Measurements from ENCODE around the gene RHBDL1.

The RHBDL1 gene

DNA sequence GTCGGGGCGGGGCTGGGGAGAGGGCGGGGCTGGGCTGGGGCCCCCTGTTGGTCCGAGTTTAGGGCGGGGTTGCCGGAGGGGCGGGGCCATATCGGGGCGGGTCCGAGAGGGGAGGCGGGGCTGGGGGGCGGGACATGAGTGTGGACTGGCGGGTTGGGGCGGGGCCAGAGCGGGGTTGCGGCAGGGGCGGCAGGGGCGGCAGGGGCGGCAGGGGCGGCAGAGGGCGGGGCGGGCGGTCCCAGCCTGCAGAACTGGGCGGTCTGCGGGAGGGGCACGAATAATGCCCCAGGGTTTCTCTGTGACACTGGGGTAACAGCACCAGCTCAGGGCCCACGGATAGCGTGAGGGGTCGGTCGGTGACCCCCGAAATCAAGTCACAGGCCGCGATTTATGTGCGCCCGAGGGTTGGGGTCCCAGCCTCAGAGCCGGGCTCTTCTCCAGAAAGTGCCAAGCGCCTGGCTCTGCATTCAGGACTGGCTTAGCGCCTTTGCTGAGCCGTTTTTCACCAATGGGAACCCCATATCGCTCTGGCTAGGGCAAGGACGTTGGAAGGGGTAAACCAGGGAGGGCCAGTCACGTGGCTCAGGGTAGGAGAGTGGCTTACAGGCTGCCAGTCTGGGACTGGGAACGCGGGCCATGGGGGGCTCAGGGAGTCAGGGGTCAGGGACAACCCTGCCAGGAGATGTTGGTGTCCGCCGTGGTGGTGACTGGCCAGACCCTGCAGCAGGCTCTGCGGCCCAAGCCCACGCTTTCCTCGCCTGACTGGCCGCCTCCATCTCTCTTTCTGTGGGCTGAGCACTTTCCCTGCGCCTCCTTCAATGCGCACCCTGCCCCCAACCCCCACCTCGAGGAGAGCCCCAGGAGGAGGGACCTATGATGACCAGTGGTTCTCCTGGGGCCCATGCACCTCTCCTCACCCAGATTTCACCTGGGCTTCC lies 38.1 kb upstream of the RHBDL1 start:
- peak; percentile 100 for DNase-seq (ENCODE audit: low spot score)
- in situ Hi-C loops (cut with MboI; ENCODE audit: low pct_unique_long_range_greater_than_20kb, low sequenced_read_pairs, unreplicated experiment) = no loop called here
- TF ChIP-seq, protein P1, sequence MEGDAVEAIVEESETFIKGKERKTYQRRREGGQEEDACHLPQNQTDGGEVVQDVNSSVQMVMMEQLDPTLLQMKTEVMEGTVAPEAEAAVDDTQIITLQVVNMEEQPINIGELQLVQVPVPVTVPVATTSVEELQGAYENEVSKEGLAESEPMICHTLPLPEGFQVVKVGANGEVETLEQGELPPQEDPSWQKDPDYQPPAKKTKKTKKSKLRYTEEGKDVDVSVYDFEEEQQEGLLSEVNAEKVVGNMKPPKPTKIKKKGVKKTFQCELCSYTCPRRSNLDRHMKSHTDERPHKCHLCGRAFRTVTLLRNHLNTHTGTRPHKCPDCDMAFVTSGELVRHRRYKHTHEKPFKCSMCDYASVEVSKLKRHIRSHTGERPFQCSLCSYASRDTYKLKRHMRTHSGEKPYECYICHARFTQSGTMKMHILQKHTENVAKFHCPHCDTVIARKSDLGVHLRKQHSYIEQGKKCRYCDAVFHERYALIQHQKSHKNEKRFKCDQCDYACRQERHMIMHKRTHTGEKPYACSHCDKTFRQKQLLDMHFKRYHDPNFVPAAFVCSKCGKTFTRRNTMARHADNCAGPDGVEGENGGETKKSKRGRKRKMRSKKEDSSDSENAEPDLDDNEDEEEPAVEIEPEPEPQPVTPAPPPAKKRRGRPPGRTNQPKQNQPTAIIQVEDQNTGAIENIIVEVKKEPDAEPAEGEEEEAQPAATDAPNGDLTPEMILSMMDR (IDR thresholded peaks at IDR 0.05; ENCODE audit: extremely low read depth, insufficient read depth, missing control alignments) = no peak

DNA sequence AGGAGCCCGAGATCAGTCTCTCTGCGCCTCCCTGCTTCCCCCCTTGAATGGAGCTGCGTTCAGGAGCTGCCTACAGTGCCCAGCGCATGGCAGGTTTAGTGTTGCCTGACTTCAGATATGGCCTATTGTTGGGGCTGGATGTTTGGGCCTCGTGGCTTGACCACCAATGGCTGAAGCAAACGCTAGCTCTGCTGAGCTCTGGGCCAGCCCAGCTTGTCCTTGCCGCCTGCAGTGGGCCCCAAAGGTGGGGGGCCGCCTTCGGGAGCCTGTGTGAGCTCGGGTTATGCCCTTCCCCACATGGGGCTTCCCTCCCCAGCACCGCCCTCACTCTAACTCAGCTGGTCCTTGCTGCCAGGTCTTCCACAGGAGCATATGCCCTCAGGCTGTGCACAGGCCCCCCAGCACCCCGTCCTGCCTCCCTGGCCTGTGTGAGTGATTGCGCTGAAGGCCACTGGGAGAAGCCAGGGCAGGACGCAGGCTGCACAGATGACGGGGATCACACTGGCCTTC lies 37.4 kb upstream of the RHBDL1 start:
- TF ChIP-seq, protein P1 (IDR thresholded peaks at IDR 0.05; ENCODE audit: extremely low read depth, insufficient read depth, missing control alignments) = no peak
- in situ Hi-C loops (cut with MboI; ENCODE audit: low pct_unique_long_range_greater_than_20kb, low sequenced_read_pairs, unreplicated experiment) = no loop called here
- no peak for DNase-seq (ENCODE audit: low spot score)

DNA sequence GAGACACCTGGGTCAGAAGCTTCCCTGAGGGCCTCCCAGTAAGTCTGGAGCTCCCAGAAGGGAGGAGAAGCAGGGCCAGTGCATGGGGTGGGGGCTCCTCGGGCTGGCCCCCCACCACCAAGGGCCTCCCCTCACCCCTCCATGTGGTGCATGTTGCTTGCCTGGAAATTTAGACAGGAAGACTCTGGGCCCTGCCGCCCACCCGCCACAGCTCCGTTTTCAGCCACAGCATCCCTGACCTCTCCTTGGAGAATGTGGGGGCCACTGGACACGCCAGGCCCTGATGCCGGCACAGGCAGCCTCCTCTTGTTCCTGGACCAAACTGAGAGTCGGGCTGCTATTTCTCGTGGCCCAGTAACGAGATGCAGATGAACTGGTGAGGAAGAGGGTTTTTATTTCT lies 36.6 kb upstream of the RHBDL1 start:
- TF ChIP-seq, protein P1 (IDR thresholded peaks at IDR 0.05; ENCODE audit: extremely low read depth, insufficient read depth, missing control alignments) = no peak
- in situ Hi-C loops (cut with MboI; ENCODE audit: low pct_unique_long_range_greater_than_20kb, low sequenced_read_pairs, unreplicated experiment) = no loop called here
- no peak for DNase-seq (ENCODE audit: low spot score)

DNA sequence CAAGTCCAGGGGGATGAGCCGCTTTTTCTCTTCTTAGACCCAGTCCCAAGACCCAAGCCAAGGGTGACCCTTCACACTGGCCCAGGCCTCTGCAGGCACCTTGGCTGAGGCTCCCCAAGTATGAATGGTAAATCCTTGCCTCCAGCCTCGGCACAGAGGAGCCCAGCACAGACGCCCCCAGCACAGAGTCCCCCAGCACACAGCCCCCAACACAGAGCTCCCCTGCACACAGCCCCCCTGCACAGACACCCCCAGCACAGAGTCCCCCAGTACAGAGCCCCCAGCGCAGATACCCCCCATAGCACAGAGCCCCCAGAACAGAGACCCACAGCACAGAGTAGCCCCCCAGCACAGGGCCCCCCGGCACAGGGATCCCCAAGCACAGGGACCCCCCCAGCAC lies 34.9 kb upstream of the RHBDL1 start:
- no peak for DNase-seq (ENCODE audit: low spot score)
- in situ Hi-C loops (cut with MboI; ENCODE audit: low pct_unique_long_range_greater_than_20kb, low sequenced_read_pairs, unreplicated experiment) = no loop called here
- TF ChIP-seq, protein P1 (IDR thresholded peaks at IDR 0.05; ENCODE audit: extremely low read depth, insufficient read depth, missing control alignments) = no peak

DNA sequence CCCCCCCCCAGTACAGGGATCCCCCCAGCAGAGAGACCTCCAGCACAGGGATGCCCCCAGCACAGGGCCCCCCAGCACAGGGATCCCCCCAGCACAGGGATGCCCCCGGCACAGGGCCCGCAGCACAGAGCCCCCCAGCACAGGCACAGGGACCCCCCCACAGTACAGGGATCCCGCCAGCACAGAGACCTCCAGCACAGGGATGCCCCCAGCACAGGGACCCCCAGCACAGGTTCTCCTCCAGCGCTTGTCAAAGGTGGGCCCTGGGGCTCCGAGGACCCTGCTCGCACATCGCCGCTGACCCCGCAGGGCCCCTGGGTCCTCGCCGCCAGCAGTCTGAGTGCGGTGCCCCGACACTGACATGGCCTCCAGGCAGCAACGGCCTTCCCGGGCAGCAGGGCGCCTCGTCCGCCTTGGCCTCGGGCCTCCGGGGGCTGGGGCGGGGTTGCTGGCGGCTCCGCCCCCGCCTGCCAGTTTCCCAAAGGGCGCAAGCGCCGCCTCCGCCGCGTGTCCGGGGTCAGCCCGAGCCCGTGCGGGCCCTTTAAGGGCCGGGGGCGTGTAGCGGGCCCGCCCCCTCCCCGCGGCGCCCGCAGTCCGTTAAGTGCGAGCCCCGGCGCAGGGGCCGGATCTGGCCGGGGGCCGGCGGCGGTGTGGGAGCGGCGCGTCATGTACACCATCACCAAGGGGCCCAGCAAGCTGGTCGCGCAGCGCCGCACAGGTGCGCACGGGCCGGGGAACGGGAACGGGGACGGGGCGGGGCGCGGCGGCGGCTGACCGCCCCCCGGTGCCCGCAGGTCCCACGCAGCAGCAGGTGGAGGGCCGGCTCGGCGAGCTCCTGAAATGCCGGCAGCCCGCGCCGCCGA lies 33.9 kb upstream of the RHBDL1 start, which contains the start of gene MCRIP2:
Gene MCRIP2 (plus strand): TSS at position 503 of the 863 bp plus-strand sequence. CDS start 164 bp downstream, at position 667.
- in situ Hi-C loops (cut with MboI; ENCODE audit: low pct_unique_long_range_greater_than_20kb, low sequenced_read_pairs, unreplicated experiment) = no loop called here
- DNase-seq (ENCODE audit: low spot score) = peak; percentile 96
- TF ChIP-seq, protein P1 (IDR thresholded peaks at IDR 0.05; ENCODE audit: extremely low read depth, insufficient read depth, missing control alignments) = no peak

All from GM13977 (cell line).